HEK293T (cell line): ENCODE measurements around the gene TRIM34.

Source experiments
- FOXM1 ChIP-seq: fragments of 450-650 bp; IDR thresholded peaks from 2 replicates; pipeline ENCODE4 v1.6.1; 2017; ENCODE audit warnings: mild to moderate bottlenecking, borderline replicate concordance
- NFRKB ChIP-seq: fragments of 450-650 bp; IDR thresholded peaks from 2 replicates; pipeline ENCODE4 v1.6.1; 2016; ENCODE audit warnings: mild to moderate bottlenecking, moderate library complexity
- SUZ12 ChIP-seq: fragments of 450-650 bp; IDR thresholded peaks from 2 replicates; pipeline ENCODE4 v1.6.1; 2016; ENCODE audit warnings: mild to moderate bottlenecking

DNA sequence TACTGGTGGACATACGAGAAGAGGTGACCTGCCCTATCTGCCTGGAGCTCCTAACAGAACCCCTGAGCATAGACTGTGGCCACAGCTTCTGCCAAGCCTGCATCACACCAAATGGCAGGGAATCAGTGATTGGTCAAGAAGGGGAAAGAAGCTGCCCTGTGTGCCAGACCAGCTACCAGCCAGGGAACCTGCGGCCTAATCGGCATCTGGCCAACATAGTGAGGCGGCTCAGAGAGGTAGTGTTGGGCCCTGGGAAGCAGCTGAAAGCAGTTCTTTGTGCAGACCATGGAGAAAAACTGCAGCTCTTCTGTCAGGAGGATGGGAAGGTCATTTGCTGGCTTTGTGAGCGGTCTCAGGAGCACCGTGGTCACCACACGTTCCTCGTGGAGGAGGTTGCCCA, 21.5 kb upstream of the TRIM34 start:
- no peak for TF ChIP-seq NFRKB
- TF ChIP-seq FOXM1 = no peak
- TF ChIP-seq SUZ12 = no peak
